GM19397 (cell line): ENCODE data around the gene RBP5.

ENCODE experiments used
- ATAC-seq: cut with Tn5 transposase; IDR thresholded peaks from one replicate; pipeline ENCODE4 v1.9.1; 2021; ENCODE audit warnings: mild to moderate bottlenecking, moderate library complexity; ENCODE audit not compliant: unreplicated experiment

RBP5 gene

DNA sequence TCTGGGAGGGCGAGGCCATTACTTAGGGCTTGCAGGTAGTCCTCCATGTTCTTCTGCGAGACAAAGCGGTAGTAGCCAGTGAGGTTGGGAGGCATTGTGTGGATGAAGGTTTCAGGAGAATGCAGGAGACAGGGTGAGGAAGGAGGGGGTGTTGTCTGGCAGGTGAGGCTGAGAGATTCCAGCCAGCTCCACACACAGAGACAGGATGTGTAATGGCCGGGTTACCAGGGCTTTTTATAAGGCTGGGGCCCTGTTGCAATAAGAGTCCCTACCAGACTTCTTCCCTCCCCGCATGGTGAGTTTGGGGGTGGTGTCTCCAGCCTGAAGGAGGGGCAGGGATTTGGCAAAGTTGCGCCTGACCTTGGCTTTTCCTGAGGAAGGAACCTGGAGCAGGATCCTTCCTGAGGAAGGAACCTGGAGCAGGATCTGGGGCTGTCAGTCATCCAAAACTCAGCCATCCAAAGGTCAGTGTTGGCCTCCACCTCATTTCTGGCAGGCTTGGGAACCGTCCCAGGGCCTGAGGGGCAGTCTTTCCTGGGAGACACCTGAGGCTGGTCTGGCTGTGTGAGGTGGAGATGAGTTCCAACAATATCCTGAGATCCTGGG, at the start of gene RBP5:
Gene RBP5 (minus strand): TSS at position 209 of the 606 bp plus-strand sequence. CDS start 114 bp downstream, at position 95.
- ATAC-seq, result no peak

DNA sequence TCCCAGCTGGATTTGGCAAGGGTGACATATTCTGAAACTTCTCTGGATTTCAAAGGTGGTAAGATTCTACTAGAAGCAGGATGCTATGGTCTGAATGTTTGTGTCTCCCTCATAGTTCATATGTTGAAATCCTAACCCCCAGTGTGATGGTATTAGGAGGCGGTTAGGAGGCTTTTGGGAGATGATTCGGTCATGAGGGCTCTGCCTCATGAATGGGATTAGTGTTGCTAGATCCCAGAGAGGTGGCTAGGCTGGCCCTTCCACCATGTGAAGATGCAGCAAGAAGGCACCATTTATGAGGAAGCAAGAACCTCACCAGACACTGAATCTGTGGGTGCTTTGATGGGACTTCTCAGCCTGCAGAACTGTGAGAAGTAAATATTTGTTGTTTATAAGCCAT, 49.8 kb upstream of the RBP5 start:
- no peak for ATAC-seq

DNA sequence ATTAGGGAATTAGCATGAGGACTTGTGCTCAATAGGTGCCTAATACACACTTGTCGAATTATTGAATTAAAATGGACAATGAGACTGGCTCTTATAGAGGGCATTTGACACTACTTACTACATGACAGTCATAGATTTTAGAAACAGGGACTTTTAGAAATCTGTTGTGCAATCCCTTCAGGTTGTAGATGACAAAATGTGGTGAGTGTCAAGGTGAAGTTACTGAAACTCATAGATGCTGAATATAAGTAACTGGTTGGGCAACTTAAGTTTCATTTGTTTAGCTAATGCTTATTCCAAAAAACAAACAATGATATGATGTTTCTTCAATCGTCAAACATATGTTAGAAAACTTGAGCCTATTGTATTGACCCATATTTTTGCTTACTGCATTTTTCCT, 47.9 kb upstream of the RBP5 start:
- ATAC-seq, result no peak

GRCh38 chr12:7175493-7175892, 46.8 kb upstream of the RBP5 start:
- no peak for ATAC-seq

- no peak for ATAC-seq
Observed at GRCh38 chr12:7171854-7172253, 43.2 kb upstream of the RBP5 start.

DNA sequence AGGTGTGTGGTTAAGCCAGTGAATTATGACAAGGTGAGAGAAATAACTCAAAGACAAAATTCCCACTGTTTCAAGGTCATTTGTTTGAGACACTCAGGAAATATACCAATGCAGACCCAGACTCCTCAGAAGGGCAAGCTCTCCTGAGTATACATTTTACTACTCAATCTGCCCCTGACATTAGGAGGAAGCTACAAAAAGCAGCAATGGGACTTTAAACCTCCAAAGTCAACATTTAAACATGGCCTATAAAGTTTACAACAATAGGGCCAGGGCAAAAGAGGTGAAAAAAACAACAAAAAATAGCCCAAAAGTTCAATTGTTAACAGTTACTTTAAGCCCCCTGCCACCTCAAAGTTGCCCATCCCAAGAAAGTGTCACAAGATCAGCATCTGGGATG, 41.3 kb upstream of the RBP5 start:
- no peak for ATAC-seq

DNA sequence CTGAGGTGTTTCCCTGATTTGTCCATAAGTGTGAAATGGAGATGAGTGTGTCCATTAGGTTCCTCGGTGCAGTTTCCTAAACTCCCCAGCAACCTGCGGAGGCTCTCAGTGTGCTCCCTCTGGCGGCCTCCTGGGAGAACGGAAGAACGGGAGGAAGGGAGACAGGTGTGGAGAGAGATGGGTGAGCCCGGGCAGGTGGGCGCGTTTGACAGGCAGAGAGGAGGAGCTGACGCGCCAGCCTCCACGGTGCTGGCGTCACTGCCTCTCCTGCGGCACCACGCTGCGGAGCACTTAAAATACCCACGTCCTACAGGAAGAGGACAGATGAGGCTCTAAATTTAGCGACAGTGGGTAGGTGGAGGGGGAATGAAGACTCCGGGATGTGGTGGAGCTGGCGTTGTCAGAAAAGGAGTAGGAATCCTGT, 34.0 kb upstream of the RBP5 start:
- ATAC-seq, result no peak

- ATAC-seq, result no peak
Observed at GRCh38 chr12:7161811-7162210, 33.1 kb upstream of the RBP5 start.

GRCh38 chr12:7161327-7161726, 32.6 kb upstream of the RBP5 start:
- no peak for ATAC-seq

DNA sequence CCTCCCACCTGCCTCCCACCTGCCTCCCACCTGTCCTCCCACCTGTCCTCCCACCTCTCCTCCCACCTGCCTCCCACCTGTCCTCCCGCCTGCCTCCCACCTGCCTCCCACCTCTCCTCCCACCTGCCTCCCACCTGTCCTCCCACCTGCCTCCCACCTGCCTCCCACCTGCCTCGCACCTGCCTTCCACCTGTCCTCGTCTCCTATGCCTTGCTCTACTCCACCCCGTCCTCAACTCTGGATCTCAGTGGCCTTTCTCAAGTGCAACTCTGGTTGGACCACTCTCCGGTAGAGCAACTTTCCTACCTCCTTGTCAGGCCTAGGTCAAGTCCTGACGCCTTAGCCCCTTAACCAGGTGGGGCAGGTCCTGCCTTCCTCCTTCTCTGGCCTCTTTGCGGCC, 31.5 kb upstream of the RBP5 start:
- ATAC-seq, result no peak

DNA sequence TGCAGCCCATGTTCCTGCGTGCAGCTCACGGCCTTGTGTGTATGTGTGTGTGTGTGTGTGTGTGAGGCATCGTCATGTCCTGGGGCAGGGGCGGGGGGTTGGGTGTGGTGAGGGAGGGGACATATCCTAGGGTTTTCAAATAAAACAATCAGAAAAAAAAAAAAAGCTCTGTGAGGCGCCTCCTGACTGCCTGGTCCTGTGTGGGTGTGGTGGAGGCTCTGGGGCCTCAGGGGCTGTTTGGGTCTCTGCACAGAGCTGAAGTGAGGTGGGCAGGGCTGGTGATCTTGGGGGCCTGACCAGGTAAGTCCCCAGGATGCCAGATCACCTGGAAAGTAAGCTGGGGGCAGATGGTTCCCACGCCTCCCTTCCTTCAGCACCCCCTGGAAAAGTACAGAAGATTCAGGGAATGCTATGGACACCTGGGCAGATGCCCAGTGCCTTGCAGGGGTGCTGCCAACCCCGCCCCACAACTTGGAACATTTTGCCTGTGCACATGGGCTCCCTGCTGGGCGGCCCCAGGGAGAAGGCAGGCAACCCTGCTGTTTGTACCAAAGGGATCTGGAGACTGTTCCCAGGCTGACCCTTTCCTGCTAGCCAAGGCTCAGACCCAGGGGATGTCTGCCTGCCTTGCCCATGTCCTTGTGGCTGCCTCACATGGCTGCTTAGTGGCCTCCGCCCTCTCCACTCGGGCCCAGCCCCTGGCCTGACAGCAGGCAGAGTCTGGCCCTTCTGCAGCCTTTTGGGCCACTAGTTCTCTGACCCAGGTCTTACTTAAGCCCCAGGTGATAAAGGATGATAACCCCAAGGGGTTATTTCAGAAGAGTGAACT, 30.3 kb upstream of the RBP5 start:
- ATAC-seq, result no peak

GRCh38 chr12:7157391-7157790, 28.7 kb upstream of the RBP5 start:
- ATAC-seq, result no peak

- ATAC-seq, result no peak
Observed at GRCh38 chr12:7156259-7157197, 27.8 kb upstream of the RBP5 start.

DNA sequence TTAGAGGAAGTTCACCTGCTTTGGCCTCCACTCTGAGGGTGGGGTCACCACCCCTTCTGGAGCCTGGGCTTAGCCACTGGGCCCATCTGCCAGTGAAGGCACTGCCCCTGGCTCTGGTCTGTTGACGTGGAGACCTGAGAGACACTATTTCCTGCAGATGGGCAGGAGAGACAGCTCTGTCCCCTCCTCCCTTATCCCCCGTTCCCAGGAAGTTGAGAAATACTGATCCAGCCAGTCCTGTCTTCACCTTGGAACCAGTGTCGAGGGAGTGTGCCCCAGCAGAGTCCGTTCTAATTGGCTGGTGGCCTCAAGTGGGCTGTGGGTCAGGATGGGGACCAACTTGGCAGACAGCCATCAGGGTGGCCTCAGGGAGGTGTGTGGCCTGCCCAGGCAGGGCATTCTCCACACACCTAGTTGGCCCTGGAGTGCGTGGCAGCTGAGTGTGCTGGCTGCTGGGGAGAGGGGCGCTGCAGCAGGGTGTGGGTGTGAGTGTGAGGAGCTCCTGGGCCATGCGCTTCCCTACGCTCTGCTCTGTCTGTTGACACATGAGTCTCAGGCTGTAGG, 26.9 kb upstream of the RBP5 start:
- ATAC-seq, result no peak

DNA sequence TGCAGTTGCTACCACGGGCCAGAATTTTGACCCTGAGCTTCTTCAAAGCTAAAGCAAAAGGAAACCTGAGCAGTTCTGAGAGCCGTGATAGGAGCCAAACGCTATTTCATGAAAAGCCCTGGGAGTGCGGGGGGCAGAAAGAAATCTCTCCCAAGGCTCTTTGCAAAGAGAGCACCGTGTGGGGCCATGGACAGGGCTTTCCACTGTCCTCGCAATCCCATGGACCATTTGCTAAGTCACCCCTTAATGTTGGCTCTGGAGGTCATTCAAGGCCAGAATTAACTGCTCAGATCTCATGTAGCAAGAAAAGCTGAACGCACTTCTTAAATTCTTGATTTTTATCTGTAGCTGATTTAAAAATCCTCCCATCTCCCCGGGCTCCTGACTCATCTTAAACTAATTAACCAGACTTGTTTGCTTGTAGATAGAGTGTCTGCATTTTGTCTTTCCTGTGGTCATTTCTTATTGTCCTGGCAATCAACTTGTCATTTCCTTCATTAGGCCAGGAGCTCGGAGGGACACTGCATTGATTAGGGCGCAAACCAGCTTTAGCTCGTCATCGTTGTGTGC, 26.3 kb upstream of the RBP5 start:
- no peak for ATAC-seq

DNA sequence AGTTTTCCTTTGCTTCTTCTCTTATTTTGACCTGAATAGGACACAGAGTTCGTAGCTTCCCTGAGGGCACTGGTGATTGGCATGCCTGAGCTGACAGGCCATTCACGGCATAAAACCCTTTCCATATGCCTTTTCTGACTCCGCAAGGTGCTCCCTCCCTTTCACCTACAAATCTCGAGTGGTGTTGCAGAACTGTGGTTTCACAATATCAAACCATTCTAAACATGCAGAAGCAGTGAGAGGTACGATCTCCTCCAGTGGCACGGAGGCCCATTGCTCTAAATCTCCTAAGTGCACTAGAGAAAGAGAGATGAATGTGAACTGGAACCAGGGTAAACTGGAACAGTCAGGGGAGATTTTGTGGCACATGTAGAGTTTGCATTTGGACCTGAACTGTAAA, 25.4 kb upstream of the RBP5 start:
- no peak for ATAC-seq

- ATAC-seq, result no peak
Observed at GRCh38 chr12:7152818-7153217, 24.1 kb upstream of the RBP5 start.

DNA sequence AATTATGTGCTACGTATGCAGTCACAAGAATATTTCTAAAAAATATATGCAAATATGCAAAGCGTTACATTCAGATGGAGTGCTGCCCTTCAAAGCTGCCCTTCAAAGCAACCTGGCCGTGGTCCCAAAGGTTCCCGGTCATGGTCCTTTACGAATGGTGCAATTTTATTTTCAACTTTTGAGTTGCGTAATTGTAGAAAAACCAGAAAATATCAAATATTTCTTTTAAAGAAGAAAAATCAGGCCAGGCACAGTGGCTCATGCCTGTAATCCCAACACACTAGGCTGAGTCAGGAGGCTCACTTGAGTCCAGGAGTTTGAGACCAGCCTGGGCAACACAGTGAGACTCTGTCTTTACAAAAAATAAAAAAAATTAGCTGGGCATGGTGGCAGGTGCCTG, 22.8 kb upstream of the RBP5 start:
- ATAC-seq, result no peak

- no peak for ATAC-seq
Observed at GRCh38 chr12:7150841-7151240, 22.2 kb upstream of the RBP5 start.

DNA sequence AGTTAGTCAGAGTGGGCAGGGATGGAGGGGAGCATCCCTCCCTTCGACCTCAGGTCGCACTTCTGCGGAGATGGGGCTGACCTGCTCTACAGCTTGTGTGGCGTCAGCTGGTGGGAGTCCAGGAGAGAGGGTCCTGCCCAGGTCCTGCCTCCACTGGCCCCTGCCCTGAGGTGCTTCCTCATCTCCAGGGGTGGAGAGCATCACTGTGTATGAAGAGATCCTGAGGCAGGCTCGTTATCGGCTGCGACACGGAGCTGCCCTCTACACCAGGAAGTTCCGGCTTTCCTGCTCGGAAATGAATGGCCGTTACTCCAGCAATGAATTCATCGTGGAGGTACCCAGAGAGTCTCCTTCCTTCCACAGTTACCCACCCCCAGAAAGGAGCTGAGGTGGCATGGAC, 21.7 kb upstream of the RBP5 start:
- no peak for ATAC-seq

GRCh38 chr12:7146906-7147305, 18.2 kb upstream of the RBP5 start:
- ATAC-seq, result no peak
